ENCODE data around the gene COPS4.

The COPS4 gene

GRCh38 chr4:83075311-83076095, 40.5 kb downstream of the COPS4 start:
- Histone ChIP-seq H2AFZ (ENCODE audit: low read length) (no peak overlapping the region), H3K9me3 (ENCODE audit: insufficient read depth, low read depth, low read length) (no peaks in the 10 kb centered on the region), H3K9ac (ENCODE audit: low read depth, low read length, poor library complexity, severe bottlenecking) (no peak overlapping the region), H3K4me2 (ENCODE audit: low read depth, low read length, poor library complexity, severe bottlenecking) (no peak overlapping the region), H3F3A (ENCODE audit: low read depth) (no peaks in the 10 kb centered on the region), H3K27me3 (ENCODE audit: insufficient read depth, low read length, poor library complexity, severe bottlenecking) (no peaks in the 10 kb centered on the region), H3K4me3 (ENCODE audit: low read length, poor library complexity, severe bottlenecking) (no peak overlapping the region), H3K79me2 (ENCODE audit: insufficient read depth, low read length) (no peaks in the 10 kb centered on the region), H3K36me3 (ENCODE audit: insufficient read depth, low read length) (peaks cover 32% of the 10 kb centered on the region; the same call in 1 of the 2 replicates), H4K20me1 (ENCODE audit: insufficient read depth, low read length, poor library complexity, severe bottlenecking) (no peaks in the 10 kb centered on the region), H3K4me1 (ENCODE audit: insufficient read depth, low read length, poor library complexity, severe bottlenecking) (peaks cover 9% of the 10 kb centered on the region), H3K9me2 (replicated peaks; ENCODE audit: low read depth, low read length) (no peaks in the 10 kb centered on the region)
- no peak for TF ChIP-seq EZH2phosphoT487 (IDR thresholded peaks at IDR 0.05; ENCODE audit: borderline replicate concordance)
- no peak for TF ChIP-seq CTCF (conservative IDR thresholded peaks at IDR 0.05; ENCODE audit: low read length)

- Histone ChIP-seq H3K4me1 (ENCODE audit: insufficient read depth, low read length, poor library complexity, severe bottlenecking) (peaks cover 27% of the 10 kb centered on the region), H3K9me2 (replicated peaks; ENCODE audit: low read depth, low read length) (no peaks in the 10 kb centered on the region), H3K9ac (ENCODE audit: low read depth, low read length, poor library complexity, severe bottlenecking) (no peak overlapping the region), H3K4me2 (ENCODE audit: low read depth, low read length, poor library complexity, severe bottlenecking) (no peak overlapping the region), H3K27me3 (ENCODE audit: insufficient read depth, low read length, poor library complexity, severe bottlenecking) (no peaks in the 10 kb centered on the region), H4K20me1 (ENCODE audit: insufficient read depth, low read length, poor library complexity, severe bottlenecking) (no peaks in the 10 kb centered on the region), H3K9me3 (ENCODE audit: insufficient read depth, low read depth, low read length) (no peaks in the 10 kb centered on the region), H3F3A (ENCODE audit: low read depth) (no peaks in the 10 kb centered on the region), H3K36me3 (ENCODE audit: insufficient read depth, low read length) (peaks cover 6% of the 10 kb centered on the region; the same call in 1 of the 2 replicates), H3K4me3 (ENCODE audit: low read length, poor library complexity, severe bottlenecking) (no peak overlapping the region), H2AFZ (ENCODE audit: low read length) (no peak overlapping the region), H3K79me2 (ENCODE audit: insufficient read depth, low read length) (no peaks in the 10 kb centered on the region)
- no peak for TF ChIP-seq CTCF (conservative IDR thresholded peaks at IDR 0.05; ENCODE audit: low read length)
- TF ChIP-seq EZH2phosphoT487 (IDR thresholded peaks at IDR 0.05; ENCODE audit: borderline replicate concordance), result no peak
Measured at GRCh38 chr4:83080561-83080960, 45.6 kb downstream of the COPS4 start.

GRCh38 chr4:83082777-83083176, 47.8 kb downstream of the COPS4 start:
- Histone ChIP-seq H3K4me2 (ENCODE audit: low read depth, low read length, poor library complexity, severe bottlenecking) (peak overlapping the region; percentile 15), H2AFZ (ENCODE audit: low read length) (no peak overlapping the region), H3K9ac (ENCODE audit: low read depth, low read length, poor library complexity, severe bottlenecking) (peak overlapping the region; percentile 6), H3K9me3 (ENCODE audit: insufficient read depth, low read depth, low read length) (no peaks in the 10 kb centered on the region), H4K20me1 (ENCODE audit: insufficient read depth, low read length, poor library complexity, severe bottlenecking) (no peaks in the 10 kb centered on the region), H3K4me1 (ENCODE audit: insufficient read depth, low read length, poor library complexity, severe bottlenecking) (peaks cover 27% of the 10 kb centered on the region), H3K4me3 (ENCODE audit: low read length, poor library complexity, severe bottlenecking) (no peak overlapping the region), H3F3A (ENCODE audit: low read depth) (no peaks in the 10 kb centered on the region), H3K79me2 (ENCODE audit: insufficient read depth, low read length) (no peaks in the 10 kb centered on the region), H3K27me3 (ENCODE audit: insufficient read depth, low read length, poor library complexity, severe bottlenecking) (no peaks in the 10 kb centered on the region), H3K9me2 (replicated peaks; ENCODE audit: low read depth, low read length) (no peaks in the 10 kb centered on the region), H3K36me3 (ENCODE audit: insufficient read depth, low read length) (peaks cover under 1% of the 10 kb centered on the region; the same call in 1 of the 2 replicates)
- no peak for TF ChIP-seq CTCF (conservative IDR thresholded peaks at IDR 0.05; ENCODE audit: low read length)

All from Loucy (cell line).